ENCODE measurements around the gene PXMP2.
"Not testable (repeated sequence)": the region's sequence is repeated elsewhere in the genome, so short reads cannot be mapped to it uniquely, and the experiment has no call there.

The PXMP2 gene

DNA sequence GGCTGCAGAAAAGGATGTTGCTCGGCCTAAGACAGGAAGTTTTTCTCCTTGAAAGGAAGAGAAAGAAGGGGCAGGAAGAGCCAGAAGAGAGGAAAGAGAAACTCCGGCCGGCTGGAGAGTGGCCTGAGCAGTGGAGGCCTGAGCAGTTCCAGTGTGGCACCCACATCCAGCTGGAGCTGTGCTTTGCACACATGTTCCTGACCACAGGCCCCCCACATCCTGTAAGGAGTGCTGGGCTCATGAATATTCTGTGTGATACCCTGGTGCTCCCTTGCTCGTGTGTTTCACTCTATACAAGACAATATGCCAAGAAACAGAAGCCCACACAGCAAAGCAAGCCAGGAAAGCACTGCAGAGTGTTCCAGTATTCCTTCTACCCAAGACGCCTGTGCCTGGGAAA, 27.3 kb upstream of the PXMP2 start:
- DNase-seq (ENCODE audit: low spot score): no peak

DNA sequence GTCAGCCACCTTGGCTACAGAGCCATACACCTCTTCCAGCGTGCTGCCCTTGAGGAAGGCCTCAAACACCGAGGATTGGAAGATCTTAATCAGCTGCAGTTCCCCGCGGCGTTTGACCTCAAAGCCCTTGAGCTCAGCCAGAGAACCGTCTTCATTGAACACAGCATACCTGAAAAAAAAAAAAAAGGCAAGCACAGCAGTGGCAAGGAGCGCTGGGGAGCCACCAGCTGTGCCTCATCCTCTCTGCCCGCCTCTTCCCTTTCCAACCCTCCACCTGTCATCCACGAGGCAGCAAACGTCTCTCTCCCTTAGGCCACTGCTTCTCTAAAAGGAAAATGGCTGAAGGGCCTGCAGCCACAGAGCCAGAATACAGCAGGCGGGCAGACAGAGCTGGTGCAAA, 26.4 kb upstream of the PXMP2 start:
- DNase-seq (ENCODE audit: low spot score): no peak

DNA sequence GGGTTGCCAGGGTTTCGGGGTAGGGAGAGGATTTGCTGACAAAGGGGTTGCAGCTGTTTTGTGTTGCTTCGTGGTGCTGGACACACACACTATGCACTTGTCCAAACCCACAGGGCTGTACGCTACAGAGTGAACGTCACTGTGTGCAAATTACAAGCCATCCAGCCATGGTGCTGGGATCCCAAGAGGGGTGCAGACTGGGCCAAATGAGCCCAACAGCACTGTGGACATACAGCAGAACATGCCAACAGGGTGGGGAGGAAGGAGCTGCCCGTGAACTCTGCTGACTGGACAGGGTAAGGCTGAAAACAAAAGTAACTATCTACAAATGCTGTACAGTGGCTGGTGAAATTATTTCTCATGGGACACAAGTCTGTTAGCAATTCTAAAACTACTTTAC, 25.4 kb upstream of the PXMP2 start:
- DNase-seq (ENCODE audit: low spot score): no peak

DNA sequence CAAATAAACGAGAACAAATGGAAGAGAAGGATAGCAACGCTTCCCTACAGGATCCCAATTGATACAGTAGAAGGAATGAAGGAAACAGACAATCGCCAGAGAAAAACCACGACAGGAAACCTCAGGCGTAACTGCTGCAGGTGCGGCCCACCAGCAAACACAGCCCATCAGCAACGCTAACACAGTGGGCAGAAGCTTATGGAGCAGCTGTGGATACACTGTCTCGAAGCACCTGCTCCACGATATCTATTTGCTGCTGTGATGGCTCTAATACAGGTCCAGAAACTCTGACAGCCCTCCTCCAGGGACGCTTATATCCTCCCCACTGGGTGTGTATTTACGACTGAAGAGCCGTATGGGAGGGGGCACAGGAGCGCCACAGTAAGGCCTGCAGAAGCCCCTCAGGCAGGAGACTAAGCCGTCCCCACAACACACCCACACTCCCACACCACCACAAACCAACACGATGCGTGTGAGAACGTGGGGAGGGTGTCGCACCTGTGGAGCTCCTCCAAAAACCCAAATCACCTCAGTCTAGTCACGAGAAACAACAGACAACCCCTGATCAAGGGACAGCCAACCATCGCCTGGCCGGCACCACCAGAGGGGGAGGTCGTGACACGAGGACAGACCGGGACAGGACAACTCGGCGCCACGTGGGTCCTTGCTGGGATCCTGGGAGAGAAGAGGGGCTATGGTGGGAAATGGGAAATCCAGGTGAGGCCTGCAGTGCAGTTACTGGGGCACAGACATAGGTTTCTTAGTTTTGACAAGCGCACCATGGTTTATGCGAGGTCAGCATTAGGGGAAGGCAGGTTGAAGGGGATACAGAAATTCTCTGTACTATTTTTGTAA, 24.3 kb upstream of the PXMP2 start:
- no peak for DNase-seq (ENCODE audit: low spot score)

DNA sequence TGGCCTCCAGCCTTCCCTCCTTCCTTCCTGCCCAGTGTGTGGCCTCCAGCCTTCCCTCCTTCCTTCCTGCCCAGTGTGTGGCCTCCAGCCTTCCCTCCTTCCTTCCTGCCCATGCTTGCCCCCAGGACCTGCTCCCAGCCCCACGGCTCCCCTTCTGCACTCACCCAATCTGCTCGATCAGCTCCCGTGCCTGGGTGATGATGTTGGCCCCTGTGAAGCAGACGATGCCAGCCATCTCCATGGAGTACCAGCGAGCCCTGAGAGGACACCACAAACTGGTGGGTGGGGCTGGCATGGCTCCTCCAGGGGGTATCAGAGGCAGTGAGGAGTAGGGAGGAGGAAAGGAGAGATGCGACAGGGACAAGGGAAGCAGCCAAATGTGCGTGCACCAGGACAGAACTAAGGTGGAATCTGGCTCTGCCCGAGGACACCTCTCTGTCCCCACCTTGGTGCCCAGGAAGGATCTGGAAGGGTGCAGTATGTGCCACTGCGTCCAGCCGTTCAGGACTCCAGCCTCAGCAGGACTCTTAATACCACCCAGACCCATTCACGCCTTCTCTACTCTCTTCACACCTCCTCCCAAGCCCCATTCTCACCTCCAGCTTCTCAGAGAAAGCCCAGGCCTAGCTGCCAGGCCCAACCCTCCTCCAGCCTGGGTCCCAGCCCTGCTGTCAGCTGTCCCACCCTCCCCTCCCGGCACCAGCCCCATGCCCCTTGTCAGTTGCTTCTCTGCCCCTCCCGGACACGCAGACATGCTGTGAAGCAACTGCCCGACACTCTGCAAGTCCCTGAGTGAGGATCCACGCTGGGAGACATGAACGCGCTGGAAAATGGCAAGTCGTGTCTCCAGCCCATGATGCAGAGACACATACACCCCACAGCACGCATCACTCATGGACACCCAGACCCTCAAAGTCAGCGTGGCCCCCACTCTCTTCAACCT, 22.9 kb upstream of the PXMP2 start:
- no peak for DNase-seq (ENCODE audit: low spot score)

DNA sequence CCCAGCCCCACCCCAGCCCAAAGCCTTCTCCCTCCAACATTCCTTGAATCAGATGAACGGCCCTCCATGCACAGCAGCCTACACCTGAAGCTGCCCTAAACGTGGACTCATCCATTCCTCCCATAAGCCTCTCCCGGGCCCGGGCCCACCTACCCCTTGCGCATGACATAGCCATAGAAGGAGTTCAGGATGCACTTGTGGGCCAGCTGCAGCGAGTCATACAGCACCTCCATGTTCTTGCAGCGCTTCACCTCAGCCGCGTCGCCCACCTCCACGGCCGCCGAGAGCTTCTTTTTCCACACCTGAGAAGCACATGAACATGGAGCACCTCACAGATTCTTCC, 22.3 kb upstream of the PXMP2 start:
- DNase-seq (ENCODE audit: low spot score): no peak

- DNase-seq (ENCODE audit: low spot score): no peak
These were observed 21.6 kb upstream of the PXMP2 start for GRCh38 chr12:132665794-132666193.

- no peak for DNase-seq (ENCODE audit: low spot score)
These were observed 18.9 kb upstream of the PXMP2 start for GRCh38 chr12:132668191-132669088.

DNA sequence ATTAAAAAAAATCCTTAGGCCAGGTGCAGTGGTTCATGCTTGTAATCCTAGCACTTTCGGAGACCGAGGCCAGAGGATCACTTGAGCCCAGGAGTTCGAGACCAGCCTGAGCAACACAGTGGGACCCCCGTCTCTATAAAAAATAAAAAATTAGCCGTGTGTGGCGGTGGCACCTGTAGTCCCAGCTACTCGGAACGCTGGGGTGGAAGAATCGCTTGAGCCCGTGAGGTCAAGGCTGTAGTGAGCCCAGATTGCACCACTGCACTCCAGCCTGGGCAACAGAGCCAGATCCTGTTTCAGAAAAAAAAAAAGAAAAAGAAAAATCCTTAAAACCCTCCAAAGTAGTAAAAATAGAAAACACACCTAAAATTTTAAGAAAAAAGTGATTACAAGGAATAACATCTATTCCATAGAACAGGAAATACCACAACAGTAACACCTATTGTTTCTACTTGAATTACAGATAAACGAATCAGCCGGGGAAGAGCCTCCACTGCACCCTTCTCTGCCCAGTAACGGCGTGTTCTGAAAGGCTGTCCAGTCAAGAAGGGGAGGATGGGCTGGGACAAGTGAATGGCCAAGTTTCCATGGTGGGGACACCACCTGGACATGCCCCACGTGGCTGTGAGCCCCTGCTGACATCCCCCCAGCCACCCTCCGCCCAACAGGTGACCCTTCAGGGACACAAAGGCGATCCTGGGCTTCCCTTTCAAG, 18.1 kb upstream of the PXMP2 start:
- DNase-seq (ENCODE audit: low spot score): no peak

DNA sequence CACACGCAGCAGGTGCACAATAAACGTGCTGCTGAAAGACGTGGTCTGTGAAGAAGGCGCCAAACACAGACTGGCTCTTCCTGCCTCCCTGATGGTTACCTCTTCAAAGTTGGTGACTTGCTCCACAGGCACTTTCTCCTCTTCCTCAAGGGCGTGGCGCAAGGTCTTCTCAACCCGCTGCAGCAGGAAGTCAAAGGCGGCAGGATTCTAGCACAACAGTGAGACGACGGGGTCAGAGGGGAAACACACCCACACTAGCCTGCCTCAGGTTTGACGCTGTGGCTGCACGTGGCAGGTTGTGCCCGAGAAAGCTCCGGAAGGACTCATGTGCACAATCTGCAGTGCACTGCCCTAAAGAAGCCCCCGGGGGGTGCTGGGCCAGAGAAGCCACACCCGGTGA, 15.3 kb upstream of the PXMP2 start:
- no peak for DNase-seq (ENCODE audit: low spot score)

GRCh38 chr12:132672678-132673077, 14.7 kb upstream of the PXMP2 start:
- DNase-seq (ENCODE audit: low spot score): no peak

- no peak for DNase-seq (ENCODE audit: low spot score)
These were observed 13.9 kb upstream of the PXMP2 start for GRCh38 chr12:132673288-132674179.

- DNase-seq (ENCODE audit: low spot score): no peak
These were observed 12.8 kb upstream of the PXMP2 start for GRCh38 chr12:132674561-132674960.

- no peak for DNase-seq (ENCODE audit: low spot score)
These were observed 11.5 kb upstream of the PXMP2 start for GRCh38 chr12:132675757-132676432.

- DNase-seq (ENCODE audit: low spot score): no peak
These were observed 9.9 kb upstream of the PXMP2 start for GRCh38 chr12:132677492-132677891.

- no peak for DNase-seq (ENCODE audit: low spot score)
These were observed 2.0 kb upstream of the PXMP2 start for GRCh38 chr12:132685400-132685799.

DNA sequence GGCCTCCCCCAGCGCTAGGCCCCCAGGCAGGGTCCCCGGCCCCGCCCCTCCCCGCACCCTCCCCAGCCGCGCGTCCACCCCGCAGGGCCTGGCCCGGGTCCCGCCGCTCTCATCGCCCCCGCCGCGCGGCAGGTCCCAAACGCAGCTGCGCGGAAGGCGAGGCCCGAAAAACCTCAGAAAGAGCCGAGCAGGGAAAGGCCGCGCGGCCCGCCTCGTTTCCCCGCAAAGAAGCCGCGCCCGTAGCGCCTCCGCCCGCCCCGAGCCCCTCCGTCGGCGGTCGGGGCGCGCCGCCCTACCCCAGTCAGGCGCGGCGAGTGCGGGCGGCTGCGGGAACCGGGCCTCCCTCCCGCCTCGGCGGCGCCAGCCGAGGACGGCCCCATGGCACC, 569 bp upstream of the PXMP2 start:
- no peak for DNase-seq (ENCODE audit: low spot score)

- DNase-seq (ENCODE audit: low spot score): no peak
These were observed 1.8 kb downstream of the PXMP2 start for GRCh38 chr12:132689227-132689626.

DNA sequence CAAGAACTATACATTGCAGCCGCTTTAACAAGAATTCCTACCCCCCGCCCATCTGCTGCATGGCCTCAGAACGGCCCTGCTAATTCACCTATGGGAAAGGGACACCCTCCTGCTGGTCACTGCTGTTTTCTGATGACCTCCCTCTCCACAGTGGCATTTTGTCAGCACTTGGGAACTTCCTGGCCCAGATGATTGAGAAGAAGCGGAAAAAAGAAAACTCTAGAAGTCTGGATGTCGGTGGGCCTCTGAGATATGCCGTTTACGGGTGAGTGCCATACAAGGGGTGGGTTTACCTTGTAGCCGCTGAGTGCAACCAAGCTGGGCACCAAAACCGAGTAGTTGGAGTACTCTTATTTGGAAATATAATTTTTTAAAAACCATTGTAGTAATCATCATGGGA, 2.7 kb downstream of the PXMP2 start:
- no peak for DNase-seq (ENCODE audit: low spot score)

DNA sequence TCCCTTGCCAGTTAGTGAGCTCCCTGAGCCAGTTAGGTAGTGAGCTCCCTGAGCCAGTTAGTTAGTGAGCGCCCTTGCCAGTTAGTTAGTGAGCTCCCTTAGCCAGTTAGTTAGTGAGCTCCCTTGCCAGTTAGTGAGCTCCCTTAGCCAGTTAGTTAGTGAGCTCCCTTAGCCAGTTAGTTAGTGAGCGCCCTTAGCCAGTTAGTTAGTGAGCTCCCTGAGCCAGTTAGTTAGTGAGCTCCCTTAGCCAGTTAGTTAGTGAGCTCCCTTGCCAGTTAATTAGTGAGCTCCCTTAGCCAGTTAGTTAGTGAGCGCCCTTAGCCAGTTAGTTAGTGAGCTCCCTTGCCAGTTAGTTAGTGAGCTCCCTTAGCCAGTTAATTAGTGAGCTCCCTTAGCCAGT, 4.6 kb downstream of the PXMP2 start:
- DNase-seq (ENCODE audit: low spot score): not testable (repeated sequence)

Data from AG08396 (cell line).